BJ (cell line): ENCODE data around the gene NUAK1. TPM values are rescaled to one million over a fixed set of nuclear protein-coding genes. Genes with fewer than 3 reads are reported as not detected.

ENCODE experiments used
- CTCF ChIA-PET: fragments of 350-600 bp; formaldehyde crosslinking; extraction: SDS; loops from one replicate; lab custom pipeline; 2021; ENCODE audit warnings: antibody characterized with exemption, inconsistent platforms; lab: Yijun Ruan, JAX
- POLR2A ChIA-PET: fragments of 300-600 bp; sonication (Branson Sonifier 250); formaldehyde crosslinking; extraction: SDS; loops from one replicate; lab custom pipeline; 2021; ENCODE audit warnings: antibody characterized with exemption; lab: Charles Lee
- DNase-seq: peaks from one replicate; pipeline ENCODE4 v3.0.0-alpha.2; 2011; ENCODE audit warnings: low read depth
- H3K27me3 ChIP-seq: 2 replicates; pipeline ENCODE4 v1.6.0; 2011; ENCODE audit warnings: low read length; ENCODE audit not compliant: control insufficient read depth, insufficient read depth
- H3K36me3 ChIP-seq: 2 replicates; pipeline ENCODE4 v1.5.1; 2011; ENCODE audit warnings: low read length; ENCODE audit not compliant: control insufficient read depth, insufficient read depth
- H3K4me3 ChIP-seq: 2 replicates; pipeline ENCODE4 v1.5.1; 2011; ENCODE audit warnings: low read depth, mild to moderate bottlenecking, control low read depth, low read length
- CTCF ChIP-seq: IDR thresholded peaks from 2 replicates; pipeline ENCODE4 v1.5.1; 2011; ENCODE audit warnings: low read depth, mild to moderate bottlenecking, control low read depth, inconsistent platforms, low read length, moderate library complexity; ENCODE audit not compliant: insufficient read depth
- polyA plus RNA-seq: library from polyadenylated mRNA; depleted of rRNA; stranded (reverse); fragments of >200 nt; gene quantifications from 2 replicates; pipeline ENCODE4 v1.2.3, GENCODE V29; 2011

NUAK1 gene
- polyA plus RNA-seq, 1 experiment: 37.0 TPM

DNA sequence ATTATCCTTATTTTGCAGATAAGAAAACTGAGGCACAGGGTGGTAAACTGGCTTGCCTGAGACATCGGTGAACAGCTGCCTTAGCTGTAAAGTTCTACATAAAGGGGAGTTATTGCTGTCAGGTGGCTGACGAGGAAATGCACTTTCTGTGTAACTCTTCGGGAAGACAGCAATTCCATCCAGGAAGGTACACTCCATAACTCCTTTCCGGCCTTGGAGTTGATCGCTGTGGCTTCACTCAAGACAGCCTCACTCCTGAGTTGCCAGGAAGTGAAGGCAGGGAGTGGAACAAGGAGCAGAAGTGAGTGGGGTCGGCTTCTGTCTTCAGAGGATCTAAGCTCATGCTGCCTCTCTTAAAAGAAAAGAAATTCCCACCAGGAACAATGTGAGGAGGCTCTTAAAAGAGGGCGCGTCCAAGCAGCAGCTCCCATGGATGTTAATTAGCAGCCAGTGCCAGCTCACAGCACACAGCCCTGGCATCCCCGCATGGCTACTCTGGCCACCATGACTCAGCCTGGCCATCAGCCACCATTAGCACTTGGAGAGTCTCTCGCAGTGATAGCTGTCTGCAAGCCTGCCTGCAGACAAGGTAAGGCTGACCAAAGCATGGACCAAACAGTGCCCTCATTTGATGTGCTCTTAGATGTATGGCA lies 60.3 kb downstream of the NUAK1 start:
- no peak for TF ChIP-seq CTCF
- H3K36me3 ChIP-seq: peaks cover 6% of the 10 kb centered on the region
- H3K27me3 ChIP-seq: no peaks in the 10 kb centered on the region
- CTCF ChIA-PET: interaction anchor here (1.0 to 5.0 kb wide), 5 partner anchors 45 to 658 kb away, joined by 3 to 26 read pairs (median 4); partner anchors contain the start of gene NUAK1
- H3K4me3 ChIP-seq: no peak overlapping the region
- POLR2A ChIA-PET: interaction anchor here (0.6 to 1.5 kb wide), 4 partner anchors 95 to 816 kb away, joined by 3 to 5 read pairs (median 4); no protein-coding TSS in a partner anchor
- DNase-seq: no peak

DNA sequence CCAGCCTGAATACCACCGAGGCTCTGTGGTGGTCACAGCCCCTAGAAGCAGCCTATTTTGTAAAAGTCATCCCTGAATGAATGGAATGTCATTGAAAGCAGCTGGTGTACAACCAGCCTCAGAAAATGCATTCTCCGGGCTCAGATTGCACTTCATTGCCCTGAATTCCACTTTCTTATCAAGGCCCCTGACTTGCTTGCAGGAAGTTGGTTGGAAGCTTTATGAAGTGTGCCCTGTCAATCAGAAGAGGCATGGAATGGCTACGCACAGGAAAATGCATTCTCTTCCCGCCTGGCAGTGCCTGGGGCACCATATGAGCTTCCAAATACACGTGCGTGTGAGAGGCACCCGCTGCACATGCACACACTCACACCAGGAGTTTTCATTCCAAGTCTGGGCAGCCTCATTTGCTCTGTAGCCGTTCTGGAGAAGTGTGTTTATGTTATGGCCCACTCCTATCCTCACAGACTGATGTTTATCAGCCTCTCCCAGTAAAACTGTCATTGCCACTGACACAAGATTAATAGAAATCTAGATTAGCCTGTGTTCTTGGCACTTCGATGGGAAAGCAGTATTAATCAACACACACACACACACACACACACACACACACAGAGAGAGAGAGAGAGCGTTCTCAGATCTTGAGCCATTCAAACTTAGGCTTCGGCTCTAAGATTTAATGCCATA lies 63.9 kb downstream of the NUAK1 start:
- Histone ChIP-seq H3K36me3 (peaks cover 7% of the 10 kb centered on the region), H3K4me3 (no peak overlapping the region), H3K27me3 (no peaks in the 10 kb centered on the region)
- no peak for TF ChIP-seq CTCF
- ChIA-PET CTCF (interaction anchor here (1.1 kb wide), 1 partner anchor 61 kb away, joined by 6 read pairs; no protein-coding TSS in a partner anchor), POLR2A (interaction anchor here (0.9 kb wide), 1 partner anchor 62 kb away, joined by 3 read pairs; no protein-coding TSS in a partner anchor)
- DNase-seq: no peak

DNA sequence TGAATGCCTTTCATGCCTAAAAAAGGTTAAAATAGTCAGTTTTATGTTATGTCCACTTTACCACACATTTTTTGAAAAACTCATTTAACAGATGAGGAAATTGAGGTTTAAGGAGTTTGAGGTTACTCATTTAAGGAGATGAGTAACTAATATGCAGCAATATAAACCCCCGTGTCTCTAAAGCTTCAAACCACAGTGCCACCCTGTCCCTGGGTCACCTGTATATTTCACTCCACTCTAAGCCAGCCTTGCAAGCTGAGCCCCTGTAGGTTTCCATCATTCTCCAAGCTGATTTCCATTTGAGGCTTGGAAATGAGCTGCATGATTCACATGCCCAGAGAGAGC lies 64.4 kb downstream of the NUAK1 start:
- Histone ChIP-seq H3K4me3 (no peak overlapping the region), H3K36me3 (peaks cover 6% of the 10 kb centered on the region), H3K27me3 (no peaks in the 10 kb centered on the region)
- ChIA-PET CTCF (no interaction called here), POLR2A (interaction anchor here (0.9 kb wide), 1 partner anchor 62 kb away, joined by 3 read pairs; no protein-coding TSS in a partner anchor)
- no peak for DNase-seq
- TF ChIP-seq CTCF: no peak

- no peak for DNase-seq
- Histone ChIP-seq H3K27me3 (no peaks in the 10 kb centered on the region), H3K36me3 (peaks cover 7% of the 10 kb centered on the region), H3K4me3 (no peak overlapping the region)
- no peak for TF ChIP-seq CTCF
- CTCF ChIA-PET: no interaction called here
- POLR2A ChIA-PET: no interaction called here
Measured at GRCh38 chr12:106073179-106073578, 65.6 kb downstream of the NUAK1 start.

DNA sequence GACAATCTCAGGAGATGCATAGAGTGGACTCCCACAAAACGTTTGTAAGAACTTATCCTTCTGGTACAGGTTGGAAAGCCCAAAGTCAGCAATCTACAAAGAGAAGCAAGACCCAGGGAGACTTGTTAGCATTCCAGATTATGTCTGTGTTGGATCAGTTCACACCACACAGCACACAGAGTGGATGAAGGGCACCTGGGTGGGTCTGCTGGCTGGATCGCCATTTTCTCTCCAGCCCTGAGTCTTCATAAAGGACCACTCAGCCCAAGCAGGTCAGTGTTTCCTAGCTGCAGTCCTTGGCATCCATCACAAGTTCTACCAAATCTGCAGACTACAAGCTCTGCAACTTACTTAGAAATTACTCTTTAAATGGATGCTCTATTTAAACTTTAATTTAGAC lies 66.0 kb downstream of the NUAK1 start:
- DNase-seq: no peak
- Histone ChIP-seq H3K36me3 (peaks cover 9% of the 10 kb centered on the region), H3K4me3 (no peak overlapping the region), H3K27me3 (no peaks in the 10 kb centered on the region)
- POLR2A ChIA-PET: no interaction called here
- TF ChIP-seq CTCF: no peak
- CTCF ChIA-PET: no interaction called here
